Activated CD8-positive, alpha-beta memory T cell treated with anti-CD3 and anti-CD28 coated beads for 24 hours (primary cell): ENCODE data around the gene PYGO2.
A peak's percentile ranks its signal among the peaks of the same experiment; 100 is the strongest.
"Not testable (repeated sequence)": the region's sequence is repeated elsewhere in the genome, so short reads cannot be mapped to it uniquely, and the experiment has no call there.

Experiments used
- DNase-seq: peaks from one replicate; pipeline ENCODE4 v3.0.0-alpha.2; 2020

Gene PYGO2

DNA sequence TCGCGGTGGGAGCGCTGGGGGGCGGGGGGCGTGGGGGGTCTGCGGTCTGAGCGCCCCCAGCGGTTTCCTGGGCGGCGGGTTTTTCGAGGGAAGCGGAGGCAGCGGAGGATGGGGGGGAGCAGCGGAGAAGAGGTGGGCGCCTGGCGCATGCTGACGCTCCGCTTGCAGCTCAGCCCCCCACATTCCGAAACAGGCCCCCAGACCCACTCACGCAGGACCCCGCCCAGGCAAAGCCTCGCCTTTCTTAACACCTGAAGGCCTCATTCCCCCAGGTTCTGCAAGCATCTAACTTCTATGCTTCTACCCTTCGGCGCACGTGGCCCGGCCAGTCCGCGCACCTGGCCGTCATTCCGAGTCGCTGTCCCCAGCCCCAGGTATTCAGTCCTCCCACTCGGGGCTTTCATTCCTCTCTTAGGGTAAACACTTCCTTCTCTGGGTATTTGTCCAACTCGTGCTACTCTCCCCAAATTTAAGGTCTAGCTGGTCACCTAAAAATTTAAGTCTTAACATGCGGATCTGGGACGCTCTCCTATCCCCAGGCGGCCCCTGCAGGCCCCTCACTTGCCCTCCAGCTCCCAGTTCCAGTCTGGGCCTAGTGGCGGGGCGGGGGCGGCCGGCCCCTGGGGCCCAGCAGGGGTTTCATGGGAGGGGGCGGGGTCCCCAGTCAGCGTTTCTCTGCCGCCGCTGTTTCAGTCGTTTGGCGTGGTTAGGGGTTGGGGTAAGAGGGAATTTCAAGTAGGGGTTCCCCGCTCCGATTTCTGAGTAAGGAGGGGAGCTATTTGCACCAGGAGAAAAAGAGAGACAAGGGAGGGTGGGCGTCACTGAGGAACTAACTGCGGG is 38.2 kb upstream of the PYGO2 start:
- peak; percentile 85 for DNase-seq

DNA sequence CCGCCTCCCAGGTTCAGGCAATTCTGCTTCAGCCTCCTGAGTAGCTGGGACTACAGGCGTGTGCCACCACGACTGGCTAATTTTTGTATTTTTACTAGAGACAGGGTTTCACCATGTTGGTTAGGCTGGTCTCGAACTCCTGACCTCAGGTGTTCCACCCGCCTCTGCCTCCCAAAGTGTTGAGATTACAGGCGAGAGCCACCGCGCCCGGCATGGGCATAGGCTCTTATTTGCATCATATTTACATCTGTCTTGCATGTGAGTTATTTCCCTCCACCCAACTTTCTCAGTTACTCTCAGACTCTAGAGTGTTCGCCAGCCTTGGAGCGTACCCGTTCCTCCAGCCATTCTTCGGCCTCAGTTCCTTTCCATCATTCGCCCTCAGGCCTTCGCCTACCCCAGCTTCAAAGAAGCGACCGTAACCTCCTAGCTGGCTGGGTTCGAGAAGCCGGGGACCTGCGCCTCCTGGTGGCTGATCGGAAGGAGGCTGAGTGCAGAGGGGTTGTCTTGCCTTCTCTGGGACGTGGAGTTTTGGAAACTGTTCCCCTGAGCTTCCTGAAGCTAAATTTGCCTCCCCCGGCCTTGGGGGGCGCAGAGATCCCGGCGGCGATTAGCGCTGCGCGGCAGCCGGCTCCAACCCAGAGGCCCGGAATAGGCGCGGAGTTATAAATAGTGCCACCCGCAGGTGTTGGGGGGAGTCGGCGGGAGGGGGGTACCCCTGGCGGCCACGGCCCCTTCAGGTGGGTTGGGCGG is 37.4 kb upstream of the PYGO2 start:
- peak; percentile 91 for DNase-seq

DNA sequence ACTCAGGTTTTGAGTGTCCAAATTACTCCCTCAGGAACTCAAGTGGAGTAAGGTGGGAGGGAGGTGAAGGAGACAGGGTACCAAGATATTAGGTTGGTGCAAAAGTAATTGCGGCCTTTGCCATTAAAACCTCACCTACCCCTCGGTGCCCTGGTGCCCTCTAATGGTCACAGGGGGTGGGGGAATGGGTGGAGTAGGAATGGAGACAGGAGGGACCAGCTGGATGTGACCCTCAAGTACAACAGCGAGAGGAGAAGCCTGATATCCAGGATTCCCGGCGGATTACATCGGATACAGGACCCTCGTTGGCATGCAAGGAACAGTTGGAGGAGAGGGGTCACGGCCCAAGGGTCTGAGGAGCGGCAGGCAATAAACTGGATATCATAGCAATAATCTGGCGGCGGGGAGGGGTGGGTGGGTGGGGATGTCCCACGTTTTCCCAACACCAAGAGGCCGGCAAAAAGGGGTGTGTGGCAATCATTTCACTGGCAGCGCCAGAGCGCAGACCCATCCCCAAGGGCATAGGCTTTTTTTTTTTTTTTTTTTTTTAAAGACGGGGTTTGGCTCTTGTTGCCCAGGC is 36.7 kb upstream of the PYGO2 start:
- DNase-seq = no peak

DNA sequence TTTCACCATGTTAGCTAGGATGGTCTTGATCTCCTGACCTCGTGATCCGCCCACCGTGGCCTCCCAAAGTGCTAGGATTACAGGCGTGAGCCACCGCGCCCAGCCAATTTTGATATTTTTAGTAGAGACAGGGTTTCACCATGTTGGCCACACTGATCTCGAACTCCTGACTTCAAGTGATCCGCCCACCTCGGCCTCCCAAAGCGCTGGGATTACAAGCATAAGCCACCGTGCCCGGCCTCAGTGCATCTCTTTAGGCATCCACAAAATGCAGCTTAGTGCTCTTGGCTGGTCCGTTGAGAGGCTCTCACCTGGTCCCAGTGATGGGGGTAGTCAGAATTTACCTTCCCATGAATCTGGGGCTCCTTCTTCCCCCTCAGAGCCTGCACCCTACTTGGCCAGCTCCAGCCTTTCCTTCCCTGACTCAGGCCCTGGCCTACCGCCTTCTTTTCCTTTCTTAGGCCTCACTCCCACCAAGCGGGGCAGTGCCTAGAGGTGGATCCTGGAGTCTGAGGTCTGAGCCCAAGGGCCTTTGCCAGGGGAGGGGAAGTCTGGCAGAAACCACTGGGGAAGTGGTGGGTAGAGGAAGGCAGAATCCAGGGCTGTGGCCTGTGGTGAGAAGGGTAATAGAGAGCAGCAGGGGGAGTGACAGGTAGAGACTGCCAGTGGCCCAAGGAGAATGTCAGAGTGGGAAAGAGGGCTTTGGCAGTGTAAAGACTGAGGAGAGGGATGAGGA is 35.6 kb upstream of the PYGO2 start:
- no peak for DNase-seq

DNA sequence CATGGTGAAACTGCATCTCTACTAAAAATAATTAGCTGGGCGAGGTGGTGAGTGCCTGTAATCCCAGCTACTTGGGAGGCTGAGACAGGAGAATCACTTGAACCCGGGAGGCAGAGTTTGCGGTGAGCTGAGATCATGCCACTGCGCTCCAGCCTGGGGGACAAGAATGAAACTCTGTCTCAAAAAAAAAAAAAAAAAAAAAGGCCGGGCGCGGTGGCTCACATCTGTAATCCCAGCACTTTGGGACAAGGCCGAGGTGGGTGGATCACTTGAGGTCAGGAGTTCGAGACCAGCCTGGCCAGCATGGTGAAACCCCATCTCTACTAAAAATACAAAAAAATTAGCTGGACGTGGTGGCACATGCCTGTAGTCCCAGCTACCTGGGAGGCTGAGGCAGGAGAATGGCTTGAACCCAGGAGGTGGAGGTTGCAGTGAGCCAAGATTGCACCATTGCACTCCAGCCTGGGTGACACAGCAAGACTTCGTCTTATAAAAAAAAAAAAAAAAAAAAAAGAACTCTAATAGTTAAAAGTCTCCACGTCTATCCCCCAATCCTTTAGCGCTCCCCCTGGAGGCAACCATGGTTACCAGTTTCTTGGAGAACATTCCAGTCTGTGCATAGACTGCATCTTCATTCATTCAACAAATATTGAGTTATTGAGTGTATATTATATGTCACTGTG is 33.9 kb upstream of the PYGO2 start:
- not testable (repeated sequence) for DNase-seq

DNA sequence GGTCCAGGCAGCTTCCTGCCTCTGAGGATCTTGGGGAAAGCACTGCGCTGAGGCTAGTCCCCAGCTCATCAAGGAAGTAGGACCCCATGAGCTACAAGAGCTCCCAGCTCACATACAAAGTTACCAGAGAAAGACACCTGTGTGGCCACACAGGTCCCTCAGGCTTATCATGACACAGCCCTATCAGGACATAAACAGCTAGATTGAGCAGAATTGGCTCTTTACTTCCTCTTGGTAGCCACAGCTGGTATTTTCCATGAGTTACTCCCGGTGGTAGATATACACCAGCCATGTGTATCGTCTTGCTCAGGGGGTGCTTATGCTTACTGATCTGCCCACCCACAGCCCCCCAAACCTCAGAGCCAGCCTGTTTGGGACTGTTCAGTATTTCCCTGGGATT is 33.0 kb upstream of the PYGO2 start:
- no peak for DNase-seq

DNA sequence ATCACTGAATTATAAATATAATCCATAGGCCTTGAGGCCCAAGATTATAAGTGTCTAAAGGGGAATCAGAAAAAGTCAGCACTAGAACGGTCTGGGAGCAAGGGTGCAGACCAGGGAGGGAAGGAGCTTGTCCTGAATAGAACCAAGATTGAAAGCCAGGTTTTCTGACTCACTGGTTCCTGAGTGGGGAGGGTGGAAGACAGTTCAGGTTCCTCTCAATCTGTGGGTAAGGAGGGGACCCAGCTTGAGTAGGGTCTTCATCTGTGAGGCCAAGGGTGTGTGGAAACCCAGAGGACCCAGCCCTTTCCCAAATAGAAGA is 32.6 kb upstream of the PYGO2 start:
- DNase-seq = no peak

DNA sequence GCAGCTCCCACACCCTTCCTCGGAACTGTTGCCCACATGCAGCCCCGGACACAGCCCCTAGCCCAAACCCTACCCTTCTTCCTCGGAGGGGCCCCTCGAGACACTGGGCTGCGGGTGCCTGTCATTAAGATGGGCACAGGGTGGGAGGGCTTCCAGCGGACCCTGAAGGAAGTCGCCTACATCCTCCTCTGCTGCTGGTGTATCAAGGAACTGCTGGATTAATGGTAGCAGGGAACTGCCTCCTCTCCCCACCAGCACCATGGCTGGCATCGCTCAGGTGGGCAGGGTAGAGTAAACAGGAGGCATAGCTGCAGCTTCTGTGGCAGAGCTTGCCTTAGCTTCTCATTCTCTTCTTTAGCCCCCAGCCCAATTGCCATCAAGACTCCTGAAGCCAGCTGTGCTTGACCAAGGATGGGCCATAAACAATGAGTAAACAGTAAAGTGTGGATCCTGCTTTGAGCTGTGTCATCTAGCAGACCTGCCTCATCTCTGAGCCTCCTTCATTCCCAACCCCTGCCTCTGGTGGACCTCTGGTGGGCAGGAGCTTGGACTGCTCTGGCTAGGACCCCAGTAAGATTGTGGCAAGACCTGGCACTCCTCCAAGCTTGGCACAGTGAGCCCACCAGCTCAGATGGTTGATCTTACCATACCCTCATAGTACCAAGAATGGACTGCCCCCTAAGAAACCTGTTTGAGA is 32.1 kb upstream of the PYGO2 start, which contains the start of gene LENEP:
TSS of gene LENEP (plus strand) at position 15 of the 697 bp plus-strand sequence. CDS start at position 37, 22 bp downstream.
- no peak for DNase-seq

DNA sequence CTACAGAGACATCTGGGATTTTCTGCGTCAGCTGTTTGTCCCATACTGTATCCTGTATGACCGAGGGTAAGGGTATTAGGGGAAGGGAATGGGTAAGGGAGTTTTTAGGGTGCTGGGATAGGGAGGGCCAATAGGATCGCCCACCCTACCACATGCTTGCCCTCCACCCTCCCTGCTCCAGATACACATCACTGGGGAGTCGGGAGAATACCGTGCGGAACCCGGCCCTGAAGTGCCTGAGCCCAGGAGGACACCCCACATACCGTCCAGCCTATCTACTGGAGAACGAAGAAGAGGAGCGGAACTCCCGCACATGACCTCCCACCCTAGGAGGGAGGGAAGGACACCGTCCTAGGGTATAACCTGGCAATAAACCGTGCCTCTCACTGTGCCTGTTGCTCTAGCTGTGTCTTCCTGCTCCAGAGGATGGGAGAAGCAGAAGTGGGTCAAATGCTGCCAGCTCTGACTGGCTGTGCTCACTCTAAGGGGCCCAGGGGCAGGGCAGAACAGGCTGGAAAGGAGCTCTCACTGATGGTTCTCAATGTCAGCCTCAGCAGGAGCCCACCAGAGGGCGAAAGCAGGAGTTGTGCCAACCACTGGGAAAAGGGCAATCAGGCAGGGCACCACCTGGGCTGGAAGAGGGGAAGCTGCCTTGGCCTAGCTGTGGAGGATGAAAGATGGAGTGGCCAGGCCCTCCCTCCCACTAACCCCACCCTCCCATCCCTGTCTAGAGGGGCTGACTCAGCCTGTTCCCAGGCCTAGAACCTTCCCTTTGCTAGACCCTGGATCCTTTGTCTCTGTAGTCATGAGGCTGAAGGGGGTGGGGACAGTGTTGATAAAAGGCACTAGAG is 31.4 kb upstream of the PYGO2 start:
- no peak for DNase-seq

DNA sequence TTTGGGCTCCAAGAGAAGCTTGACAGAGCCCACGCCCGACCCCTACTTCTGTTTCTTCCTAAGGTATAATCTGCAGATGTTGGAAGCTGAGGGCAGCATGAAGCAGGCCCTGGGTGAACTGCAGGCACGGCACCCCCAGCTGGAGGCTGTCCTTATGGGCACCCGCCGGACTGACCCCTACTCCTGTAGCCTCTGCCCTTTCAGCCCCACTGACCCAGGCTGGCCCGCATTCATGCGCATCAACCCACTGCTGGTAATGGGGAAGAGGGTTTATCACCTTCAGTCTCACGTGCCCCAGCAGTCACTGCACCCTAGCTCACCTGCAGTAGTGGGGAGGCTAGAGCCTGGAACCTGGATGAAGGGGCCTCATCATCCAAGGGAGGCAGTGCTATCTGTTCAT is 28.7 kb upstream of the PYGO2 start:
- DNase-seq = no peak

DNA sequence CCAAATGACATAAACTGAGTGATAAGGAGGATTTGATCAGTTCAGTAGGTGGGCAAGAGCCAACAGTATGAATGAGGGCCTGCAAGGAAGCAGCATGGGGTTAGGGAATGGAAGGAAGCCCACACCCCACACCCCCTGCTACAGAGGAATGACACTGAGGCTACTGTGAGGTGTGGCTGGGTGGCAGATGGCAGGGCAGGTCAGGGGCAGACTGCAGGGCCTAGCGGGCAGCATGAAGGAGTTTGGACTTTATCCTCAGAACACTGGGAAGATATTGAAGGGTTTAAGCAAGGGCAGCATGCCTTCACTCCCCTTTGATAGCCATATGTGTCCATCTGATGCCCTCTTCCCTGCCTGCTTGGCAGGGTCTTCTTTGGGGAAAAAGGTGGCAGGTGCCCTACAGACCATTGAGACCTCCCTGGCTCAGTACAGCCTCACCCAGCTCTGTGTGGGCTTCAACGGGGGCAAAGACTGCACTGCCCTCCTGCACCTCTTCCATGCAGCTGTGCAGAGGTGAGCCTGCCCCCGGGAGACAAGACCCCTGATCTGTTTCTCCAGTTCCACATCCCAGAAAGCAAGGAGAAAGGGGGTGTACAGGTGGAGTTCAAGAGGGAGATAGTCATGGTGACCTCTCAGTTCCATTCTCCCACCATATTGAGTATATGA is 27.7 kb upstream of the PYGO2 start:
- DNase-seq = no peak

DNA sequence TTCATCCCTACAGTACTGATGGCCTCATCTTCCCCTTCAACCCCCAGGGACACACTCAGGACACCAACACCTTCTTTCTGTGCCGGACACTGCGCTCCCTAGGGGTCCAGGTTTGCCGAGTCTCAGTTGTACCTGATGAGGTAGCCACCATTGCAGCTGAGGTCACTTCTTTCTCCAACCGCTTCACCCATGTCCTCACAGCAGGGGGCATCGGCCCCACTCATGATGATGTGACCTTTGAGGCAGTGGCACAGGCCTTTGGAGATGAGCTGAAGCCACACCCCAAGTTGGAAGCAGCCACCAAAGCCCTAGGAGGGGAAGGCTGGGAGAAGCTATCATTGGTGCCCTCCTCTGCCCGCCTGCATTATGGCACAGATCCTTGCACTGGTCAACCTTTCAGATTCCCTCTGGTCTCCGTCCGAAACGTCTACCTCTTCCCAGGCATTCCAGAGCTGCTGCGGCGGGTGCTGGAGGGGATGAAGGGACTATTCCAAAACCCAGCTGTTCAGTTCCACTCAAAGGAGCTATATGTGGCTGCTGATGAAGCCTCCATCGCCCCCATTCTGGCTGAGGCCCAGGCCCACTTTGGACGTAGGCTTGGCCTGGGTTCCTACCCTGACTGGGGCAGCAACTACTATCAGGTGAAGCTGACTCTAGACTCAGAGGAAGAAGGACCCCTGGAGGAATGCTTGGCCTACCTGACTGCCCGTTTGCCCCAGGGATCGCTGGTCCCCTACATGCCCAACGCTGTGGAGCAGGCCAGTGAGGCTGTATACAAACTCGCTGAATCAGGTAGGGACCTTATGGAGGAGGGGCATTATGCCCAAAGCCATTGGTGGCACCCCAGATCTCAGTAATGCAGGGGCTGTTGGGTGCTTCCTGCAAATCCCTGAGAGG is 26.7 kb upstream of the PYGO2 start:
- no peak for DNase-seq

DNA sequence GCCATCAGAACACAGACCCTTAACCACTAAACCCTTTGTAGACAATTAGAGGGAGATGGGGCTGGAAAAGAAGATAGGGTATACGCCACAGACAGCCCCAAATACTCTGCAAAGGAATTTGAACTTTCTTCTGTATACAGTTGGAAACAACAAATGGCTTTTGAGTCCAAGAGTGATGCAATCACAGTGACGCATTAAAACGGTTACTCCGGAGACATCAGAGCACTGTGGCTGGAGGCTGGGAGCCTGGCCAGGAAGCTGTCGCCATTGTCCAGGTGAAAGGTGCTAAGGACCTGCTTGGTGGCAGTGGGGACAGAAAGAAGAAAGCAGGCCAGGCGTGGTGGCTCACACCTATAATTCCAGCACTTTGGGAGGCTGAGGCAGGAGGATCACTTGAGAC is 25.7 kb upstream of the PYGO2 start:
- DNase-seq = no peak

DNA sequence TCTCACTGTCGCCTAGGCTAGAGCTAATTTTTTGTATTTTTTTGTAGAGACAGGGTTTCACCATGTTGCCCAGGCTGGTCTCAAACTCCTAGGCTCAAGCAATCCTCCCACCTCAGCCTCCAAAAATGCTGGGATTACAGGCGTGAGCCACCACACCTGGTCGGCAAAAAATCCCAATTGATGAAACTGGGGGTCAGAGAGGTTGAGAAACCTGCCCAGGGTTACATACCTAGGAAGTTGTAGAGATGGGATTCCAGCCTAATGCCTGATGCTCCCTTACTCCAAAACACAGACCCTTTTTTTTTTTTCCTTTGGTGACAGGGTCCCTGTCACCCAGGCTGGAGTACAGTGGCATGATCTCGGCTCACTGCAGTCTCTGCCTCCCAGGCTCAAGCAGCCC is 25.2 kb upstream of the PYGO2 start:
- not testable (repeated sequence) for DNase-seq

DNA sequence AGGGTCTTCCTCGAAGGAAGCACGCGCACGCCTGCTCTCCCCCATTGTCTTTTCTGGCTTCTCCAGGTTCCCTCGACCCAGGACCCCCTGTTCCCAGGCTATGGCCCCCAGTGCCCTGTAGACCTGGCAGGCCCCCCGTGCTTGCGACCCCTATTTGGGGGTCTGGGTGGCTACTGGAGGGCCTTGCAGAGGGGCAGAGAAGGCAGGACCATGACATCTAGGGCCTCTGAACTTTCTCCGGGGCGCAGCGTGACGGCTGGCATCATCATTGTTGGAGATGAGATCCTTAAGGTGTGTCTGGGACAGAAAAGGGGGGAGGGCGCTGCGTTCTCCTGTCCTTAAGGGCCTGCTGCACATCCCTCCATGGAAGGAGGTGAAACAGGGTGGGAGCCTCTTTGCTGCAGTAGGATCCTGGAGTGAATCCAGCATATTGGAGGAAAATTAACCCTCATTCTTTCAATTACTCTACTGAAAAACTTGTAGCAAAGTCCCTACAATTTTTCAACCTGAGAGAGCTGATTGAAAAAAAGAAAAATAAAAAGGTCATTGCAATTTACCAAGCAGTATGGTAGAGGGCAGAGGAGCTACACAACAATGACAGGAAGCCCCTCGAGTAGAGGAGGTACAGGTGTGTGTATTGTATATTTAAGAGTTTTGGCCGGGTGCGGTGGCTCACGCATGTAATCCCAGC is 22.3 kb upstream of the PYGO2 start:
- DNase-seq = no peak

DNA sequence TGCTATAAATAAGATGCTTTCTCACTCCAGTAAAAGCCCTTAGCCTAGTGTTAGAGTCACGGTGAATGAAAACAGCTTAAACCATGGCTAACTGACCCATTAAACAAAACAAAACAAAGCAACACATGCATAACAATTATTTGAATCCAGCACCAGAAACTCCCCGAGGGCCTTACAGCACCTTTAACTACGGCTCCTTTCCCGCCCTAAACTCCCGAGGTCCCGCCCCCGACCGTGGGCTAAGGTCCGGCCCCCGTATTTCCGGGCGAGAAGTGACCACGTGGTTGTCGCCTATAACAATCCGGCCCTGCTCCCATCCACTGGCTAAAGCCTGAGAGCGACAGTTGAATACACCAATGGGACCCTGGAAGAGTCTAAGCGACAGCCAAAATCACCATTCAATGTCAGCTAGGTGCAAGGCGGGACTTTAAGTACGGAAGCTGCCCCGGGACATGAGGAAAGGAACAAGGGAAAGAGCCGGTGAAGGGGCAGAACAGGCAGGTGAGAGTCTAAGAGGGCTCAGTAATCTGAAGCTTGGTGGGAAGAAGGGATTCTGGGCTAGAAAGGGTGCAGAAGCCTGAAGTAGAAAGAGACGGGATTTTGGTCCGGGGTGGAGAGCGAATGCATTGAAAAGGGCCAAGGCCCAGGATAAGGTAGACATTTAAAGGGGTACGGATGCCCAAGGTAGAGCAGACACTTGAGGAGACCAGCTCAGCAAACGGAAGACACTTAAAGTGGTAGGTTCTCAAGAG is 21.5 kb upstream of the PYGO2 start, which contains the start of gene FLAD1:
TSS of gene FLAD1 (plus strand) at position 448 of the 752 bp plus-strand sequence. CDS start 351 bp downstream, outside the sequence.
- peak; percentile 95 for DNase-seq

DNA sequence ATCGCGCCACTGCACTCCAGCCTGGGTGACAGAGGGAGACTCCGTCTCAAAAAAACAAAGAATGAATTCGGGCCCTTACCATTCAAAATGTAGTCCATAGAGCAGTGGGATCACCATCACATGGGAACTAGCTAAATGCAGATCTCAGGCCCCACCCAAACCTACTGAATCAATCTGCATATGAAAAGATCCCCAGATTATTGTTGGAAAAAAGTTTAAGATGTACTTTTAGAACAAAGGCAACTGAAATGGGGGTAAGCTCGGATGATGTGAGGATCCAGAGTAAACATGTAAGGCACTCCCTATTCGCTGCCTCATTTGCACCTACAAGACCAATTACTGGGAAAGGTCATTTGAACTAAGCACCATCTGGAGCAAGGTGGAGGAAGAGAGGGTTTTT is 20.8 kb upstream of the PYGO2 start:
- DNase-seq = no peak

DNA sequence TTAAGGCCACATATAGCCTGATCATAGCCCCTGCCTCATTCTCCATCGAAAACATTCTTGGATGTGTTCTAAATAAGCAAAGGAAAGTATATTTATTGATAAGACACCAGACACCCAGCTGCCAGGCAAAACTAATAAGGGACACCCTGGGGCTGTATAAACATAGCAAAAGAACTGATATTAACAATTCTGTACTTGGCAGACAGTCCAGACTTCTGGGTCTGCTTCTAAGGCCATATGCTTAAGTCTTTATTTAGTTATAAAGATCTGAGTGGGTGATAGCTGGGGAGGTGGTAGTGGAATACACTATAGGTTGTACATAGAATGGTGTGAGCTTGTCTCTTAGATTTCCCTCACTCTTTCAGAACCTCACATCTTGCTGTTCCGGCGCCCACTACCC is 16.8 kb upstream of the PYGO2 start:
- DNase-seq = no peak
